Naive thymus-derived CD4-positive, alpha-beta T cell (primary cell): ENCODE data around the gene PIP4K2A. TPM values are rescaled to one million over a fixed set of nuclear protein-coding genes. Genes with fewer than 3 reads are reported as not detected.

Source experiments
- ATAC-seq: fragments of 150-1000 bp; cut with Tn5 transposase; 2 replicates; pipeline ENCODE4 v1.10.0; 2021; ENCODE audit warnings: mild to moderate bottlenecking, moderate library complexity
- CTCF ChIA-PET: fragments of 350-600 bp; sonication (Branson Sonifier 250); formaldehyde crosslinking; loops from one replicate; lab custom pipeline; 2021; ENCODE audit warnings: antibody characterized with exemption; lab: Charles Lee
- POLR2A ChIA-PET: fragments of 350-600 bp; sonication (Branson Sonifier 250); formaldehyde crosslinking; loops from one replicate; lab custom pipeline; 2021; ENCODE audit warnings: antibody characterized with exemption, inconsistent platforms; lab: Charles Lee
- DNase-seq, 9 donors: peaks; one replicate each; pipeline versions ENCODE4 v3.0.0 to v3.0.0-alpha.2; 2020 to 2022; ENCODE audit warnings: mixed read lengths in 1 of 9
- H3K27ac ChIP-seq: one replicate; pipeline ENCODE4 v1.7.0; 2013; ENCODE audit warnings: mild to moderate bottlenecking, low read depth, low read length, moderate library complexity
- H3K27me3 ChIP-seq, 2 donors: one replicate each; pipeline ENCODE4 v1.7.0; 2013; ENCODE audit warnings: low read length in 2 of 2, mild to moderate bottlenecking in 2 of 2, moderate library complexity in 2 of 2; ENCODE audit not compliant: control insufficient read depth in 2 of 2, insufficient read depth in 2 of 2
- H3K36me3 ChIP-seq, 3 experiments: 1 replicate in 2 of 3; 2 replicates in 1 of 3; pipeline ENCODE4 v1.7.0; 2013; ENCODE audit warnings: low read length in 3 of 3, mild to moderate bottlenecking in 3 of 3, moderate library complexity in 1 of 3; ENCODE audit not compliant: insufficient read depth in 3 of 3, control insufficient read depth in 2 of 3
- H3K4me1 ChIP-seq, 2 donors: one replicate each; pipeline ENCODE4 v1.7.0; 2013; ENCODE audit warnings: low read length in 2 of 2, mild to moderate bottlenecking in 2 of 2, moderate library complexity in 1 of 2; ENCODE audit not compliant: control insufficient read depth in 2 of 2, insufficient read depth in 2 of 2
- H3K4me3 ChIP-seq: 2 replicates; pipeline ENCODE4 v1.7.0; 2013; ENCODE audit warnings: mild to moderate bottlenecking, low read length
- H3K9me3 ChIP-seq, 3 experiments: 1 replicate in 2 of 3; 2 replicates in 1 of 3; pipeline ENCODE4 v1.7.0; 2013; ENCODE audit warnings: low read length in 3 of 3; ENCODE audit not compliant: control insufficient read depth in 2 of 3
- H3K27ac Mint-ChIP-seq, 9 donors: one replicate each; pipeline ENCODE4 v1.8.0; 2020 to 2022; ENCODE audit warnings: mixed read lengths in 9 of 9, mild to moderate bottlenecking in 8 of 9, moderate library complexity in 5 of 9, inconsistent platforms in 2 of 9
- H3K27me3 Mint-ChIP-seq, 5 donors: one replicate each; pipeline ENCODE4 v1.8.0; 2021 to 2022; ENCODE audit warnings: mixed read lengths in 5 of 5, mild to moderate bottlenecking in 1 of 5
- H3K36me3 Mint-ChIP-seq, 5 donors: one replicate each; pipeline ENCODE4 v1.8.0; 2020 to 2022; ENCODE audit warnings: mixed read lengths in 5 of 5, mild to moderate bottlenecking in 3 of 5, inconsistent platforms in 1 of 5
- H3K4me1 Mint-ChIP-seq, 7 donors: one replicate each; pipeline ENCODE4 v1.8.0; 2020 to 2022; ENCODE audit warnings: mixed read lengths in 7 of 7, mild to moderate bottlenecking in 3 of 7, inconsistent platforms in 1 of 7
- H3K4me3 Mint-ChIP-seq, 10 donors: one replicate each; pipeline ENCODE4 v1.8.0; 2020 to 2022; ENCODE audit warnings: mild to moderate bottlenecking in 10 of 10, mixed read lengths in 10 of 10, moderate library complexity in 6 of 10, inconsistent platforms in 2 of 10
- H3K9me3 Mint-ChIP-seq, 11 donors: one replicate each; pipeline ENCODE4 v1.8.0; 2020 to 2022; ENCODE audit warnings: mixed read lengths in 11 of 11, mild to moderate bottlenecking in 4 of 11, inconsistent platforms in 1 of 11, moderate library complexity in 1 of 11
- intact Hi-C, 2 donors: fragments of 100-400 bp; cut with micrococcal nuclease; formaldehyde crosslinking; loops; one replicate each; pipeline ENCODE4 v1.15.1; 2023
- polyA plus RNA-seq, 2 donors: library from polyadenylated mRNA; unstranded; fragments of 300-500 nt; fragmentation: Illumina TruSeq; gene quantifications; one replicate each; pipeline ENCODE4 v1.2.3, GENCODE V29; 2021
- total RNA-seq, 6 experiments: library from RNA in 5 of 6; stranded (reverse) in 5 of 6; gene quantifications; 1 replicate in 5 of 6; 2 replicates in 1 of 6; pipeline ENCODE4 v1.2.3 and lab custom pipeline; 2021 to 2026

The PIP4K2A gene
- total and polyA plus RNA-seq, 7 experiments from 2014 or later: 40.9 to 152 (median 134) TPM

DNA sequence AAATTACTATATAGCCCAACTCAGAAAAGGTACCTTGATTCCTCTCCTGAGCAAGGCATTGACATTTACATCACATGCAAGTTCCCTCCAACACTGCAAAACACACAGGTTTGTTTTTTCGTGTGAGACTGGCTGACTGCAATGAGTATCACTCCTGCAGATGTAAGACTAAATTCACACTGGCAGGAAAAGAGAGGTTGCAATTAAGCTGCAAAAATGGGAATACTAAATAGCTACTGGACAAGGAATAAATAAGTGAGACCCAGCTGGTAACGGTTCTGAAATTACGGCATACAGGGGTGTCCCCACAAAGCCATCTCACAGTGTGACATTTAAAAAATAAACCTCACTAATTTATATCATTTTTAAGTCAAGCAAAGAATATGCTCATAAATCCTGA, 97.3 kb downstream of the PIP4K2A start:
- H3K27me3 Mint-ChIP-seq: no peaks in the 10 kb centered on the region
- peaks cover 83 to 100% of the 10 kb centered on the region in 2 donors for H3K4me1 ChIP-seq
- intact Hi-C loops: no loop called here
- H3K27ac ChIP-seq: no peak overlapping the region
- peak overlapping the region in 5 of 9 donors; percentile 37 to 91 (median 72) for H3K27ac Mint-ChIP-seq
- no peaks in the 10 kb centered on the region for H3K36me3 ChIP-seq
- H3K4me3 ChIP-seq: no peak overlapping the region
- DNase-seq: no peak
- peak overlapping the region in 4 of 10 donors; percentile 10 to 72 (median 40) for H3K4me3 Mint-ChIP-seq
- ChIA-PET POLR2A (interaction anchor here (0.6 to 1.7 kb wide), 5 partner anchors 15 to 99 kb away, joined by 3 to 9 read pairs (median 4); no protein-coding TSS in a partner anchor), CTCF (interaction anchor here (0.9 to 1.3 kb wide), 3 partner anchors 9 to 43 kb away, joined by 4 read pairs; no protein-coding TSS in a partner anchor)
- H3K27me3 ChIP-seq: no peaks in the 10 kb centered on the region
- no peak for ATAC-seq
- H3K9me3 Mint-ChIP-seq: no peaks in the 10 kb centered on the region
- no peaks in the 10 kb centered on the region for H3K9me3 ChIP-seq
- peaks cover 81 to 100% (median 98%) of the 10 kb centered on the region in 7 donors for H3K4me1 Mint-ChIP-seq
- peaks cover 0 to 19% (median 4%) of the 10 kb centered on the region in 5 donors for H3K36me3 Mint-ChIP-seq

DNA sequence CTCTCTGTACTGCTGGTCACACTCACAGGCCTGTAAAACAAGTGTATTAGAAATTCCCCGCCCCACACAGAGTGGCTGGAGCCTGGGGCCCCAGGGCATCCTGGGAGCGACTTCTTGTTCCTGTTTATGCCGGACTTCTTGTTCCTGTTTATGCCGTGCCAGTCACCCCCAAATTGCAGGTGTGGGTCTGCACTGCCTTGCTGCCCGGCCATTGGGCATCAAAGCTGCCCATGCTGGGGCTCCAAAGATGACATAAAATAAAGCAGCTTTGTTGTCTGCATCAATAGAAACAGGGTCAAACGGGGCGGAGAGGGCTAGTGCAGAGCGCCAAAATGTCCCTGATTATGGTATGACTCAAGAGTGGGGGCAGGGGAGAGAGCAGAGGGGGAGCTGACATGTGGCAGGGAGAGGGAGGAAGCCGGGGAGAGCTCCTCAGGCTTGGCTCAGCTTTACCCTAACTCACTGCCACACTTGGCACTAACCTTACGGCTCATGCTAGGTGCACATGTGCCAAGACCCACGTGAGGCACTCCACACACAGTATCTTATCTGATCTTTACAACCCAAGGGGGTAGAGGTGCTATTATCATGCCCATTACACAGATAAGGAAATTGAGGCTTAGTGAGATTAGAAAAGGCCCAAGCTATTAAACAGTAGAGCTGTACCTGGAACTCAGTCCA, 98.4 kb downstream of the PIP4K2A start:
- intact Hi-C loops: loop anchor here in 1 of 2 donors (1.0 kb wide), 1 partner anchor 8 kb away; no protein-coding TSS in a partner anchor
- peaks cover 77 to 98% of the 10 kb centered on the region in 2 donors for H3K4me1 ChIP-seq
- peaks cover 0 to 16% (median 0%) of the 10 kb centered on the region in 5 donors for H3K36me3 Mint-ChIP-seq
- H3K4me3 ChIP-seq: peak overlapping the region; percentile 38
- H3K27ac ChIP-seq: peak overlapping the region; percentile 16
- no peaks in the 10 kb centered on the region for H3K36me3 ChIP-seq
- no peaks in the 10 kb centered on the region for H3K9me3 Mint-ChIP-seq
- H3K27me3 ChIP-seq: no peaks in the 10 kb centered on the region
- no peaks in the 10 kb centered on the region for H3K27me3 Mint-ChIP-seq
- ATAC-seq (peak; percentile 45), DNase-seq (no peak)
- CTCF ChIA-PET: interaction anchor here (0.5 to 1.3 kb wide), 5 partner anchors 10 to 73 kb away, joined by 3 to 6 read pairs (median 4); no protein-coding TSS in a partner anchor
- H3K9me3 ChIP-seq: no peaks in the 10 kb centered on the region
- peak overlapping the region; percentile 26 to 94 (median 75) for H3K27ac Mint-ChIP-seq
- POLR2A ChIA-PET: interaction anchor here (0.6 to 0.9 kb wide), 3 partner anchors 10 to 39 kb away, joined by 4 to 9 read pairs (median 4); no protein-coding TSS in a partner anchor
- peak overlapping the region; percentile 5 to 72 (median 26) for H3K4me3 Mint-ChIP-seq
- H3K4me1 Mint-ChIP-seq: peaks cover 75 to 100% (median 96%) of the 10 kb centered on the region in 7 donors

DNA sequence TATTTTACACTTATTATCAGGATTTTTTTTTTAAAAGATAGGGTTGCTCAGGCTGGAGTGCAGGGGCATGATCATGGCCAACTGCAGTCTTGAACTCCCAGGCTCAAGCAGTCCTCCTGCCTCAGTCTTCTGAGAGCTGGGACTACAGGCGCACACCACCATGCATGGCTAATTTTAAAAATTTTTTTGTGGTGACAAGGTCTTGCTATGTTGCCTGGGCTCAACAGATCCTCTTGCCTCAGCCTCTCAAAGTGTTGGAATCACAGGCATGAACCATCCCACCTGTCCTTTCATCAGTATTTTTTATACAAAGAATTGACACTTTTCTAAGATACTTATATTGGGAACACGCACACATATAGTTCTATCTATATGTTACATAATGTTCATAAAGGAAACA, 99.3 kb downstream of the PIP4K2A start:
- Mint-ChIP-seq H3K4me3 (peak overlapping the region in 6 of 10 donors; percentile 5 to 72 (median 26)), H3K9me3 (peaks cover 0 to 1% (median 0%) of the 10 kb centered on the region in 11 donors), H3K4me1 (peaks cover 75 to 100% (median 96%) of the 10 kb centered on the region in 7 donors), H3K27ac (peak overlapping the region in 7 of 9 donors; percentile 49 to 94 (median 89)), H3K27me3 (no peaks in the 10 kb centered on the region), H3K36me3 (peaks cover 1 to 22% (median 2%) of the 10 kb centered on the region in 5 donors)
- Histone ChIP-seq H3K27me3 (no peaks in the 10 kb centered on the region), H3K9me3 (no peaks in the 10 kb centered on the region), H3K27ac (peak overlapping the region; percentile 4), H3K4me3 (no peak overlapping the region), H3K36me3 (no peaks in the 10 kb centered on the region), H3K4me1 (peaks cover 77 to 98% of the 10 kb centered on the region in 2 donors)
- no peak for DNase-seq
- CTCF ChIA-PET: interaction anchor here (1.6 kb wide), 2 partner anchors 9 to 15 kb away, joined by 4 read pairs; no protein-coding TSS in a partner anchor
- no peak for ATAC-seq
- POLR2A ChIA-PET: interaction anchor here (0.9 to 1.4 kb wide), 3 partner anchors 10 to 99 kb away, joined by 4 to 7 read pairs (median 5); no protein-coding TSS in a partner anchor
- intact Hi-C loops: no loop called here

DNA sequence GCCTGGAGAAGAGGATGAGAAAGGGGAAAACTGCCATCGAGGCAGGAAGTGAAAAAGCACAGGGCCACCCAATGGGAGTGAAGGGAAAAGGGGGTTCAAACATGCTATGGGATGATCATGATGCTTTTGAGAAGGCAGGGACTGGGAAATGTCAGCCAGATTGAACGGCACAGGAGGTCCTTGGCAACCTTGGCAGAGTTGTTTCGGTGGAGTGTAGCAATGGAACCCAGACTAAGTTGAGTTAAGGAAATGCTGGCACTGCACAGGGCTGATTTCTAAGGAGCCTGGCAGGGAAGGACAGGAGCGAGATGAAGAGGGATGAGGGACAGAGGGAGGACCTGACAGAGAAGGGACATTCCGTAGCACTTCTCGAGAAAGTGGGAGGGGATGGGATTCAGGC, 101.4 kb downstream of the PIP4K2A start:
- Mint-ChIP-seq H3K27me3 (no peaks in the 10 kb centered on the region), H3K27ac (peak overlapping the region; percentile 78 to 98 (median 91)), H3K4me3 (peak overlapping the region; percentile 58 to 88 (median 74)), H3K4me1 (peaks cover 70 to 100% (median 99%) of the 10 kb centered on the region in 7 donors), H3K9me3 (peaks cover 0 to 3% (median 0%) of the 10 kb centered on the region in 11 donors), H3K36me3 (peaks cover 12 to 36% (median 18%) of the 10 kb centered on the region in 5 donors)
- no peak overlapping the region for H3K4me3 ChIP-seq
- intact Hi-C loops: loop anchor here (5.0 kb wide), 1 partner anchor 291 kb away; the partner anchor contains the start of gene BMI1 (in 2 of the 2)
- peak overlapping the region; percentile 71 for H3K27ac ChIP-seq
- CTCF ChIA-PET: interaction anchor here (0.6 to 1.6 kb wide), 3 partner anchors 12 to 53 kb away, joined by 3 to 4 read pairs (median 4); no protein-coding TSS in a partner anchor
- H3K36me3 ChIP-seq: peaks cover 0 to 12% (median 8%) of the 10 kb centered on the region in 3 experiments
- ATAC-seq (no peak), DNase-seq (no peak)
- no peaks in the 10 kb centered on the region for H3K27me3 ChIP-seq
- H3K4me1 ChIP-seq: peaks cover 84 to 98% of the 10 kb centered on the region in 2 donors
- no peaks in the 10 kb centered on the region for H3K9me3 ChIP-seq
- POLR2A ChIA-PET: interaction anchor here (0.7 to 3.8 kb wide), 7 partner anchors 11 to 65 kb away, joined by 3 to 31 read pairs (median 9); no protein-coding TSS in a partner anchor

DNA sequence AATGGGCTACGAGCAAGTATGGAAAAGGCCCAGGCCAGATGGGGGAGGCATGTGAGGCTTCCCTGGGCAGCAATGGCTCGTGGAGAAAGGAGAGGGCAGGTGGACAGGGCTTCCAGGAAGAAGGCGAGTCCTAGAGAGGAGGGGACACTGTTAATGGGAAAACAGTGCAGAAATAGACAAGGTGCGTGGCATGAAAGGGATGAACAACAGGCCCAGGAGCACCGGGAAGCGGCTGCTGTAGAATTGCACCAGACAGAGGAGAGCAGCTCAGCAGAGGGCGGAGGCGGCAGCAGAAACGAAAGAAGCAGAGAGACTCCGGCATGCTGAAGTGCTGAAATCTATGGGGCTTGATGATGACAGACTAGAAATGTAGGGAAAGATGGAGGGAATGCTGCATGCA, 102.1 kb downstream of the PIP4K2A start:
- Mint-ChIP-seq H3K4me1 (peaks cover 68 to 100% (median 98%) of the 10 kb centered on the region in 7 donors), H3K9me3 (peaks cover 0 to 3% (median 0%) of the 10 kb centered on the region in 11 donors), H3K27me3 (no peaks in the 10 kb centered on the region), H3K4me3 (peak overlapping the region; percentile 58 to 88 (median 78)), H3K36me3 (peaks cover 15 to 40% (median 22%) of the 10 kb centered on the region in 5 donors), H3K27ac (peak overlapping the region; percentile 78 to 98 (median 91))
- ChIA-PET POLR2A (interaction anchor here (0.7 to 3.8 kb wide), 12 partner anchors 11 to 101 kb away, joined by 3 to 31 read pairs (median 8); no protein-coding TSS in a partner anchor), CTCF (interaction anchor here (1.0 to 1.8 kb wide), 5 partner anchors 9 to 611 kb away, joined by 3 to 6 read pairs (median 4); no protein-coding TSS in a partner anchor)
- peaks cover 0 to 13% (median 8%) of the 10 kb centered on the region in 3 experiments for H3K36me3 ChIP-seq
- no peaks in the 10 kb centered on the region for H3K27me3 ChIP-seq
- peak overlapping the region; percentile 45 for H3K4me3 ChIP-seq
- H3K4me1 ChIP-seq: peaks cover 81 to 98% of the 10 kb centered on the region in 2 donors
- ATAC-seq: peak; percentile 49
- intact Hi-C loops: loop anchor here (1.0 to 5.0 kb wide), 7 partner anchors 9 to 290 kb away; partner anchors contain the start of gene BMI1 (in 2 of the 2)
- H3K9me3 ChIP-seq: no peaks in the 10 kb centered on the region
- peak overlapping the region; percentile 71 for H3K27ac ChIP-seq
- peak in 7 of 9 donors; percentile 30 to 54 (median 44) for DNase-seq
